Measurements from ENCODE around the gene DDN. TPM values are rescaled to one million over a fixed set of nuclear protein-coding genes. Genes with fewer than 3 reads are reported as not detected.

The DDN gene
- total RNA-seq, 4 donors from 2014 or later, result not detected

DNA sequence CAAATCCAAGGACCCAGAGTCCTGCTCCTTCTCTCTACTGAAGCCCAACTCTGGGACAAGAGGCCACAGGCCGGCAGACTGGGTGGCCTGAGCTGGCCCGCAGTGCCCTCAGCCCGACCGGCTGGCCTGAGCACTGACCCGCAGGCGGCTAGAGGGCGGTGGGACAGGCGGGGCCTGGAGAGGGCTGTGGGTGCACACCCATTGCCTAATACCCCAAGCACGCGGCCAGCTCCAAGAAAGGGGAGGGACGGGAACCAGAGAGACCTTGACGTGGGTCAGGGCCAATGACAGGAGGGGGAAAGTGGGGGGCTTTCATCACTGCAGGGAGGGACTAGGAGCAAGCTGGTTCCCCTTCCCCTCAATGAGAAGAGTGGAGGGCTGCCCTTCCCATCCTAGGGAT, 25.6 kb downstream of the DDN start:
- Histone ChIP-seq H3K4me1 (peaks cover 0 to 59% (median 24%) of the 10 kb centered on the region in 3 donors), H3K9me3 (no peaks in the 10 kb centered on the region), H3K36me3 (no peaks in the 10 kb centered on the region), H3K4me3 (no peak overlapping the region), H3K27me3 (peaks cover 97% of the 10 kb centered on the region), H3K27ac (peak overlapping the region in 3 of 4 donors; percentile 30 to 58 (median 43))
- TF ChIP-seq EP300 (IDR thresholded peaks at IDR 0.05) (no peak), POLR2A (IDR thresholded peaks at IDR 0.05) (no peak), POLR2AphosphoS5 (IDR thresholded peaks at IDR 0.05) (no peak)
- ATAC-seq, result peak; percentile 83
- WGBS, 2 donors (ENCODE audit: low coverage in 1 of 2), result 0% methylated on average over 2 of the region's 12 CpGs; no CpG with 5 or more reads in 1 of the 2 donors

DNA sequence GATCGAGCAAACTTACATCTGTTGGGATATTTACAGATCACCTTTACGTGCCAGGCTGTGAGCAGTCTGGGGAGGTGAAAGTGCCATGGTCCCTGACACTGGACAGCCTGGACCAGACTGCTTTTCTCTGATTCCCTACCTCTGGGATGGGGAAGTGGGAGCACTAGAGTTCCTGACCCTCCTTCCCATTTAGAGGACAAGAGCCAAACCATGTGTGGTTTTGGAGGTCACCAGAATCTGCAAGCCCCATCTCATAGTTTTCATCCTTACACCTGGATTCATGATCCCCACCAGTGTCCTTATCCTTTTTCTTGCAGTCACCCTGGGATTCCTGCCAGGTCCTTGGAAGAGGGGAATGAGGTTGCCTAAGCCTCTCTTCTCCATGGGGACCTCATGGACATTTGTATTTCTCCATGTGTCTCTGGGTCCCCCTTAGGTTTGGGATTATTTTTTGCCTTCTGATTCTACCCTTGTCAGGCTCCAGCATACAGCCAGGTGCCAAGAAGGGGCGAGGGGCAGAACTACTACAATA, 26.2 kb downstream of the DDN start:
- H3K4me3 ChIP-seq, result no peak overlapping the region
- peaks cover 92% of the 10 kb centered on the region for H3K27me3 ChIP-seq
- ATAC-seq, result no peak
- H3K27ac ChIP-seq, result peak overlapping the region in 3 of 4 donors; percentile 30 to 58 (median 43)
- no CpG with 5 or more reads among the region's 3 CpGs for WGBS, 2 donors (ENCODE audit: low coverage in 1 of 2)
- TF ChIP-seq POLR2A (IDR thresholded peaks at IDR 0.05) (no peak), EP300 (IDR thresholded peaks at IDR 0.05) (no peak), POLR2AphosphoS5 (IDR thresholded peaks at IDR 0.05) (no peak)
- TF ChIP-seq, protein P1, sequence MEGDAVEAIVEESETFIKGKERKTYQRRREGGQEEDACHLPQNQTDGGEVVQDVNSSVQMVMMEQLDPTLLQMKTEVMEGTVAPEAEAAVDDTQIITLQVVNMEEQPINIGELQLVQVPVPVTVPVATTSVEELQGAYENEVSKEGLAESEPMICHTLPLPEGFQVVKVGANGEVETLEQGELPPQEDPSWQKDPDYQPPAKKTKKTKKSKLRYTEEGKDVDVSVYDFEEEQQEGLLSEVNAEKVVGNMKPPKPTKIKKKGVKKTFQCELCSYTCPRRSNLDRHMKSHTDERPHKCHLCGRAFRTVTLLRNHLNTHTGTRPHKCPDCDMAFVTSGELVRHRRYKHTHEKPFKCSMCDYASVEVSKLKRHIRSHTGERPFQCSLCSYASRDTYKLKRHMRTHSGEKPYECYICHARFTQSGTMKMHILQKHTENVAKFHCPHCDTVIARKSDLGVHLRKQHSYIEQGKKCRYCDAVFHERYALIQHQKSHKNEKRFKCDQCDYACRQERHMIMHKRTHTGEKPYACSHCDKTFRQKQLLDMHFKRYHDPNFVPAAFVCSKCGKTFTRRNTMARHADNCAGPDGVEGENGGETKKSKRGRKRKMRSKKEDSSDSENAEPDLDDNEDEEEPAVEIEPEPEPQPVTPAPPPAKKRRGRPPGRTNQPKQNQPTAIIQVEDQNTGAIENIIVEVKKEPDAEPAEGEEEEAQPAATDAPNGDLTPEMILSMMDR (IDR thresholded peaks at IDR 0.05), result no peak
- no peaks in the 10 kb centered on the region for H3K9me3 ChIP-seq
- peaks cover 0 to 54% (median 19%) of the 10 kb centered on the region in 3 donors for H3K4me1 ChIP-seq
- no peaks in the 10 kb centered on the region for H3K36me3 ChIP-seq

DNA sequence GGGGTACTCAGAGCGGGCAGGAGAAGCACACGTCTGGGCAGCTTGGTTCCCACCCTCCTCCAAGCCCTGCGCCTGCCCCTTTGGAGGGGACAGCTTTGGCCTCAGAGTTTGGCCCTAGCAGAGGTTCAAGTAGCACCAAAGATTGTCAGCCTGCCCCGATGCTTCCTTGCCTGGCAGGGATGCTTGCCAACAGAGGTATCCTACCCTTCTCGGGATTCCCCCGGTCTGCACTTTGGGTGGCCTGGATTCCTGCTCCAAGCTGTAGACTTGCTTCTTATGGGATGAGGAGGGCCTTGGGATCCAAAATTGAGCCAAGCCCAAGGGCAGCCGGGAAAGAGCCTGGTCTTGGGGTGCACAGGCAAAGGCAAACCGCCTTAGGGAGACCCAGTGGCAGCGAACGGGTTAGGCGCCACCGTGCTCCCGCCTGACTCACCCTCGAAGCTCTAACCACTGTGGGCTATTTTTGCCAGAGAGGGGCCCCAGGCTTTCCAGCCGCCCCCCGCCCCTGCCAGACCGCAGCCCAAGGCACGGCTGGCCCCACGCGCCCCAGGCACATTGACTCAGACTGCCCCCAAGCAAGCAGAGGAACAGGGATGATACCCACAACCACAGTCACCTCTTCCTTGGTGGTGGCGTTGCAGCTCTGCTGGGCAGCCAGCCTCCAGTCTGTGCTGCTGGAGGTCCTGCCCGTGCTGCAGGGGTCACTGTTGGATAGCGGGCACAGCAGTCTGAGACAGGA, 26.8 kb downstream of the DDN start:
- no peaks in the 10 kb centered on the region for H3K9me3 ChIP-seq
- TF ChIP-seq POLR2A (IDR thresholded peaks at IDR 0.05) (no peak), POLR2AphosphoS5 (IDR thresholded peaks at IDR 0.05) (no peak), EP300 (IDR thresholded peaks at IDR 0.05) (no peak)
- TF ChIP-seq, protein P1 (IDR thresholded peaks at IDR 0.05), result no peak
- WGBS, 2 donors (ENCODE audit: low coverage in 1 of 2), result 7 to 16% methylated on average over 2 to 4 of the region's 23 CpGs
- peaks cover 85% of the 10 kb centered on the region for H3K27me3 ChIP-seq
- ATAC-seq, result no peak
- no peak overlapping the region for H3K27ac ChIP-seq
- no peak overlapping the region for H3K4me3 ChIP-seq
- peaks cover 0 to 48% (median 16%) of the 10 kb centered on the region in 3 donors for H3K4me1 ChIP-seq
- H3K36me3 ChIP-seq, result no peaks in the 10 kb centered on the region

DNA sequence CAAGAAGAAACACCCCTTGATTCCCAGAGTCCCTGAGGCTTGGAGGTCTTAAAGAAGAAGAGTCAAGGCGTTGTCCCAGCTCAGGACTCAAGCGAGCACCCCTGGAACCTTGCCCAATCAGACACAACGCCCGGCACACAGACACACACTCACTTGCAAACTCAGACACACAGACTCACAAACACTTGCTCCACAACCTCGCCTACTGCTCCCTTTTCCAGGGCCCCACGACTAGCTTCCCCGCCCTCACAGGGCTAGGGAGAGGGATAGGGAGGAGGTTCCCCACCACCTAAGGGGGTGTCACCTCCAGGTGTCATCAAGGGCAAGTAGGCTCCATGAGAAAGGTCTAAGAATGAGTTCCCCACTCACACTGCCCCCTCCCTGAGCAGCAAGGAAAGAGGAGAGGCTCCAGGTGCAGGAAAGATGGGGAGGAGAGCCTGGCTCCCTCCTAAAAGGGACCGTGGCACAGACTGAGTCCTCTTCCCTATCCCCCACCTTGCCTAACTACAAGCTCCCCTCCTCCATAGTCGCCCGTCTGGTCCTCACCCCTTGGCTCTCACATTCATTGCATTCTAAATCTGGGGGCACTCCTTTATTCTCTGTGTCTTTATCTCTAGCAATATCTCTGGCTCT, 28.4 kb downstream of the DDN start:
- Histone ChIP-seq H3K27ac (peak overlapping the region in 1 of 4 donors; percentile 28), H3K27me3 (peaks cover 80% of the 10 kb centered on the region)
- ATAC-seq, result no peak

More for the DNA sequence above, 28.4 kb downstream of the DDN start:
- WGBS, 2 donors (ENCODE audit: low coverage in 1 of 2), result 8 to 44% methylated on average over 3 to 4 of the region's 10 CpGs
- Histone ChIP-seq H3K4me3 (peak overlapping the region in 1 of 2 donors; percentile 41), H3K36me3 (no peaks in the 10 kb centered on the region), H3K9me3 (no peaks in the 10 kb centered on the region), H3K4me1 (peaks cover 0 to 48% (median 16%) of the 10 kb centered on the region in 3 donors)
- TF ChIP-seq, protein P1 (IDR thresholded peaks at IDR 0.05), result no peak
- TF ChIP-seq POLR2AphosphoS5 (IDR thresholded peaks at IDR 0.05), result no peak
- no peak for TF ChIP-seq EP300 (IDR thresholded peaks at IDR 0.05)
- TF ChIP-seq POLR2A (IDR thresholded peaks at IDR 0.05), result no peak
